ENCODE data around the gene MED8. TPM values are rescaled to one million over a fixed set of nuclear protein-coding genes. Genes with fewer than 3 reads are reported as not detected.

MED8 gene
- polyA plus RNA-seq, 2 of the 4 experiments (the other 2 are of a cell fraction): 21.8 to 33.9 TPM

GRCh38 chr1:43377831-43378230, 11.8 kb downstream of the MED8 start:
- WGBS (ENCODE audit: missing lambda C conversion rate): 96% methylated on average over 1 of the region's 1 CpG
- H3K9me3 ChIP-seq: no peaks in the 10 kb centered on the region
- DNase-seq (ENCODE audit: low read depth in 1 of 2, low spot score in 1 of 2) (no peak), ATAC-seq (no peak), FAIRE-seq (no peak)
- CTCF ChIA-PET: interaction anchor here (1.2 to 2.2 kb wide), 6 partner anchors 8 to 464 kb away, joined by 3 to 10 read pairs (median 4); partner anchors contain the start of gene ELOVL1
- POLR2A ChIA-PET: interaction anchor here (1.1 kb wide), 1 partner anchor 10 kb away, joined by 5 read pairs; the partner anchor contains the start of gene ELOVL1
- no peak overlapping the region for H3K27ac ChIP-seq
- no peak for TF ChIP-seq CBX2 (IDR thresholded peaks at IDR 0.05; ENCODE audit: borderline replicate concordance, low read depth)
- TF ChIP-seq GATA3 (IDR thresholded peaks at IDR 0.05; ENCODE audit: borderline replicate concordance): no peak
- TF ChIP-seq ZFP36 (IDR thresholded peaks at IDR 0.05; ENCODE audit: borderline replicate concordance, partially characterized antibody): no peak
- no peak for TF ChIP-seq RAD21 (conservative IDR thresholded peaks at IDR 0.05 in 1 of 2, IDR thresholded peaks at IDR 0.05 in 1 of 2)
- TF ChIP-seq EHMT2 (IDR thresholded peaks at IDR 0.05; ENCODE audit: low read depth): no peak
- peaks cover 18% of the 10 kb centered on the region for H3K4me1 ChIP-seq
- no peak overlapping the region for H3K4me2 ChIP-seq
- H3K4me3 ChIP-seq: no peak overlapping the region

GRCh38 chr1:43376723-43377235, 12.8 kb downstream of the MED8 start:
- POLR2A ChIA-PET: interaction anchor here (1.1 kb wide), 1 partner anchor 9 kb away, joined by 3 read pairs; the partner anchor contains the start of gene ELOVL1

DNA sequence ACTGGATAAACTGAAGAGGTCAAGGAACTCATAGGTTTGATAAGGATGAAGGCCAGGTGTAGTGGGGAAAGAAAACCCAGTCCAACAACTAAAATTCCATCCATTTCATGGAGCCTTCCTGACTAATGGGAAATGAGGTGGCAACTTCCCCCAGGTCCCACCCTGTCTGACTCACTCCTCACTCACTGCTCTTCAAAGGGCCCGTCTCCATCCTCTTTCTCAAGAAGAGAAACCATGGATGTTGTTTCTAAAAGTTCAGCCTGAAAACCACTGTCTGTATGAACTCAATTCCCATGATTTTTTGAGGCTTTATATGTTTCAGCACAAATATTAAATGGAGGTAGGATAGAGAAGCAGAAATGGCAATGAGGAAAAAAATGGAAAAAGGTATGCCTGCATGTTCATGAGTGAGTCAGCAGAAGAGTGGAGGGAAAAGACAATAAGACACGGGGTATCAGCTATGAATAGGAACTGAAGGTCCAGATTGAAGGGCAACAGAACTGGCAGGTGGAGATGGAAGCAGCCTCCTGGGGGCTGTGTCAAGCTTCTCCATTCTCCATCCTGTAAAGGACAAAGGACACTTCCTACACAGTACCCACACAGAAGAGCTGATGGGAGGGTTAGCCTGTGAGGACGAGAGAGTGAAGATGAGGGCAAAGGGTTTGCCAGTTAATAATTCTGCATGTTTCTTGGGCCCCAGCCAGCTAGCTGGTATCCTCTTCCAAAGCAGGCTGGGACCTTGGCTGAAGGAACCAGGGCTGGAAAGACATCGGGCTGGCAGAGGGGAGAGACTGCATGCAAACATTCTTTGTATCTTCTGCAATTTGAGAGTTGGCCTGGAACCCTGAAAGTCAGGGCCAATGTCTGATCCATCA, 16.3 kb downstream of the MED8 start:
- Histone ChIP-seq H3K4me1 (peaks cover 45% of the 10 kb centered on the region), H3K4me3 (no peak overlapping the region), H3K9me3 (no peaks in the 10 kb centered on the region), H3K4me2 (peak overlapping the region; percentile 77), H3K27ac (peak overlapping the region; percentile 81 to 86)
- ChIA-PET CTCF (interaction anchor here (1.9 kb wide), 1 partner anchor 10 kb away, joined by 7 read pairs; no protein-coding TSS in a partner anchor), POLR2A (interaction anchor here (0.9 to 1.9 kb wide), 2 partner anchors 12 to 15 kb away, joined by 3 to 8 read pairs; partner anchors contain the start of gene CDC20)
- FAIRE-seq: no peak
- WGBS (ENCODE audit: missing lambda C conversion rate): 2% methylated on average over 4 of the region's 4 CpGs
- DNase-seq (ENCODE audit: low read depth in 1 of 2, low spot score in 1 of 2): peak; percentile 48 to 67
- peak; percentile 69 to 73 for ATAC-seq
- no peak for TF ChIP-seq HMGXB4 (CRISPR knock-in tag; IDR thresholded peaks at IDR 0.05; ENCODE audit: borderline replicate concordance)
- no peak for TF ChIP-seq FOXS1 (CRISPR knock-in tag; IDR thresholded peaks at IDR 0.05)
- TF ChIP-seq, protein P1, sequence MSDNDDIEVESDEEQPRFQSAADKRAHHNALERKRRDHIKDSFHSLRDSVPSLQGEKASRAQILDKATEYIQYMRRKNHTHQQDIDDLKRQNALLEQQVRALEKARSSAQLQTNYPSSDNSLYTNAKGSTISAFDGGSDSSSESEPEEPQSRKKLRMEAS (IDR thresholded peaks at IDR 0.05): peak; percentile 48; the same call in 1 of the 2 replicates
- peak; percentile 55 for TF ChIP-seq MAFK (IDR thresholded peaks at IDR 0.05; ENCODE audit: partially characterized antibody)
- TF ChIP-seq KDM5A (IDR thresholded peaks at IDR 0.05): no peak
- TF ChIP-seq RCOR1 (IDR thresholded peaks at IDR 0.05; ENCODE audit: low read depth, low read length): no peak
- no peak for TF ChIP-seq MAZ (IDR thresholded peaks at IDR 0.05; ENCODE audit: borderline replicate concordance, low read depth, low read length)
- TF ChIP-seq HOXB5 (CRISPR knock-in tag; IDR thresholded peaks at IDR 0.05): no peak
- TF ChIP-seq BHLHE40 (IDR thresholded peaks at IDR 0.05; ENCODE audit: low read depth, low read length): no peak
- TF ChIP-seq RFX5 (IDR thresholded peaks at IDR 0.05): no peak
- no peak for TF ChIP-seq ZFP36 (IDR thresholded peaks at IDR 0.05; ENCODE audit: borderline replicate concordance, partially characterized antibody)
- TF ChIP-seq, protein P2, sequence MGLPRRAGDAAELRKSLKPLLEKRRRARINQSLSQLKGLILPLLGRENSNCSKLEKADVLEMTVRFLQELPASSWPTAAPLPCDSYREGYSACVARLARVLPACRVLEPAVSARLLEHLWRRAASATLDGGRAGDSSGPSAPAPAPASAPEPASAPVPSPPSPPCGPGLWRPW (IDR thresholded peaks at IDR 0.05): no peak
- no peak for TF ChIP-seq USF2 (IDR thresholded peaks at IDR 0.05)
- TF ChIP-seq FOSB (CRISPR knock-in tag; IDR thresholded peaks at IDR 0.05): no peak
- TF ChIP-seq, protein P3, sequence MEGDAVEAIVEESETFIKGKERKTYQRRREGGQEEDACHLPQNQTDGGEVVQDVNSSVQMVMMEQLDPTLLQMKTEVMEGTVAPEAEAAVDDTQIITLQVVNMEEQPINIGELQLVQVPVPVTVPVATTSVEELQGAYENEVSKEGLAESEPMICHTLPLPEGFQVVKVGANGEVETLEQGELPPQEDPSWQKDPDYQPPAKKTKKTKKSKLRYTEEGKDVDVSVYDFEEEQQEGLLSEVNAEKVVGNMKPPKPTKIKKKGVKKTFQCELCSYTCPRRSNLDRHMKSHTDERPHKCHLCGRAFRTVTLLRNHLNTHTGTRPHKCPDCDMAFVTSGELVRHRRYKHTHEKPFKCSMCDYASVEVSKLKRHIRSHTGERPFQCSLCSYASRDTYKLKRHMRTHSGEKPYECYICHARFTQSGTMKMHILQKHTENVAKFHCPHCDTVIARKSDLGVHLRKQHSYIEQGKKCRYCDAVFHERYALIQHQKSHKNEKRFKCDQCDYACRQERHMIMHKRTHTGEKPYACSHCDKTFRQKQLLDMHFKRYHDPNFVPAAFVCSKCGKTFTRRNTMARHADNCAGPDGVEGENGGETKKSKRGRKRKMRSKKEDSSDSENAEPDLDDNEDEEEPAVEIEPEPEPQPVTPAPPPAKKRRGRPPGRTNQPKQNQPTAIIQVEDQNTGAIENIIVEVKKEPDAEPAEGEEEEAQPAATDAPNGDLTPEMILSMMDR (IDR thresholded peaks at IDR 0.05): no peak
- peak; percentile 73 for TF ChIP-seq JUNB (IDR thresholded peaks at IDR 0.05)
- TF ChIP-seq RNF2 (IDR thresholded peaks at IDR 0.05; ENCODE audit: borderline replicate concordance, low read depth): no peak
- no peak for TF ChIP-seq HEYL (CRISPR knock-in tag; IDR thresholded peaks at IDR 0.05)
- no peak for TF ChIP-seq HOXB13 (CRISPR knock-in tag; IDR thresholded peaks at IDR 0.05; ENCODE audit: low read depth)
- TF ChIP-seq EHMT2 (IDR thresholded peaks at IDR 0.05; ENCODE audit: low read depth): no peak
- TF ChIP-seq CBX8 (IDR thresholded peaks at IDR 0.05): no peak
- TF ChIP-seq CHD4 (IDR thresholded peaks at IDR 0.05; ENCODE audit: borderline replicate concordance): no peak
- no peak for TF ChIP-seq CHD2 (IDR thresholded peaks at IDR 0.05; ENCODE audit: low read length, partially characterized antibody)

More at GRCh38 chr1:43376723-43377235, 12.8 kb downstream of the MED8 start:
- peaks cover 27% of the 10 kb centered on the region for H3K4me1 ChIP-seq
- TF ChIP-seq POLR2AphosphoS2 (conservative IDR thresholded peaks at IDR 0.05; ENCODE audit: low read length): no peak
- TF ChIP-seq TP53 (CRISPR knock-in tag; IDR thresholded peaks at IDR 0.05): no peak
- CTCF ChIA-PET: interaction anchor here (1.0 to 2.2 kb wide), 6 partner anchors 9 to 463 kb away, joined by 3 to 6 read pairs (median 4); no protein-coding TSS in a partner anchor
- ATAC-seq (no peak), DNase-seq (ENCODE audit: low read depth in 1 of 2, low spot score in 1 of 2) (no peak), FAIRE-seq (no peak)
- H3K9me3 ChIP-seq: no peaks in the 10 kb centered on the region
- 73% methylated on average over 7 of the region's 7 CpGs for WGBS (ENCODE audit: missing lambda C conversion rate)
- H3K4me3 ChIP-seq: no peak overlapping the region
- H3K4me2 ChIP-seq: no peak overlapping the region
- H3K27ac ChIP-seq: no peak overlapping the region
